Motor neuron (in vitro differentiated cells): ENCODE results near the gene FASTK. TPM values are rescaled to one million over a fixed set of nuclear protein-coding genes. Genes with fewer than 3 reads are reported as not detected.
"Not testable (repeated sequence)": the region's sequence is repeated elsewhere in the genome, so short reads cannot be mapped to it uniquely, and the experiment has no call there.

Source experiments
- ATAC-seq, 8 experiments: fragments of 200-7000 bp; cut with Tn5 transposase; replicated peaks in 6 of 8; 2 replicates each; pipeline ENCODE4 v1.8.0; 2021; ENCODE audit warnings: mild to moderate bottlenecking in 8 of 8, moderate library complexity in 8 of 8
- H3K27ac ChIP-seq, 2 donors: fragments of 250-450 bp; sonication (Bioruptor Pico); 2 replicates each; pipeline ENCODE4 v1.9.0; 2021; ENCODE audit warnings: antibody characterized with exemption in 2 of 2, mild to moderate bottlenecking in 2 of 2, moderate library complexity in 1 of 2
- H3K4me1 ChIP-seq, 2 donors: fragments of 250-450 bp; sonication (Bioruptor Pico); replicated peaks in 1 of 2; 2 replicates each; pipeline ENCODE4 v1.6.1; 2021; ENCODE audit warnings: antibody characterized with exemption in 2 of 2, mild to moderate bottlenecking in 2 of 2, moderate library complexity in 1 of 2
- H3K4me3 ChIP-seq, 5 donors: fragments of 250-450 bp; sonication (Bioruptor Pico); 2 replicates each; pipeline ENCODE4 v1.9.0; 2021; ENCODE audit warnings: antibody characterized with exemption in 5 of 5, mild to moderate bottlenecking in 5 of 5, moderate library complexity in 4 of 5
- WGBS, 10 experiments: fragments of 450-650 bp; shearing (Covaris generic); methylation state at CpG; one replicate each; pipeline ENCODE4 v1.0.0; 2022; 5-methylcytosine and 5-hydroxymethylcytosine counted together
- in situ Hi-C, 9 experiments: fragments of 400-800 bp; cut with MboI; loops; one replicate each; pipeline ENCODE4 v1.15.0; 2021; ENCODE audit warnings: low sequenced_read_pairs in 9 of 9, low pct_unique_long_range_greater_than_20kb in 2 of 9; ENCODE audit not compliant: unreplicated experiment in 9 of 9
- total RNA-seq, 8 experiments: library from RNA; unstranded; fragments of 300-600 nt; gene quantifications; 2 replicates each; pipeline versions ENCODE4 v1.2.3 to v1.2.4, GENCODE V29; 2022

Gene FASTK
- total RNA-seq, 8 experiments from 2014 or later: 33.5 to 79.4 (median 59.9) TPM

DNA sequence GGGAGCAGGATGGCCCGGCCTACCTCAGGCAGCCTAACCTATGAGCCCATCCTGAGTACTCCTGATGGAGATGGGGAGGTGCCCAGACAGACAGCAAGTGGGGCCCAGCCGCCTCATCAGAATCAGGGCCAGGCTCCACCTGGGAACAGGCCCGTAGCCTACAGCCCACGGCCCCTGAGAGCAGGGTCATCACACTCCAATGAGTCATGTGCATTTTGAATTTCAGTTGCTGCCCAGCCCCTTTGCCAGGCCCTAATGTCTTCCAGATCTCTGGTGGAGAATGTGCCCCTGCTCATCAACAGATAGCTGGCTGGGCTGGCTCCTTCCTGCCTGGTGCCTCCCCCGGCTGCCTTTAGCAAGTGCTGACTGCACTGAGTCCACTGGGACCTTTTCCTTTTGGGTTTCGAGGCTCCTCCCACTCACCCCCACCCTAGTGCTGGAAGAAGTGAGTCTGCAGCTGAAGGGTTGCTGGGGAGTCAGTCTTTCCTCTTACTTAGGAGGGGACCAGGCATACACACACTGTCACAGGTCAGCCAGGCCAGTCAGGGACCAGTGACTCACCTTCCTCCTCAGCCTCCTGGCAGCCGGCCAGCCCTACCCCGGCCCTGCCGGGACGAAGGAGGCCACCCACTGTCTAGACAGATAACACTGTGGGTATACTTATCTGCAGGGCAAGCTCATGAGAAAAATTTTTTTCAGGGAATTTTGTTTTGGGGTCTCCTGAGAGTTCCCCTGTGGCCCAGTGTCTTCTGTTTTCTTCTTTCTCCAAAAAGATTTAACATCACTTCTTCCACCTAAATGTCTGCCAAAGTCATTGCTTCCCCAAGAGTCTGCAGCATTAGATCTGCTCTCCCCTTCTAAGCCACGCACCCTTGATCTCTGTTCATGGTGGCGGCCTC, 41.4 kb downstream of the FASTK start:
- H3K4me1 ChIP-seq: peaks cover 0 to 13% of the 10 kb centered on the region in 2 donors
- peak; percentile 87 to 92 (median 91) for ATAC-seq
- in situ Hi-C loops: no loop called here
- H3K4me3 ChIP-seq: no peak overlapping the region
- 0 to 80% (median 48%) methylated on average over 1 to 9 of the region's 12 CpGs; no CpG with 5 or more reads in 4 of the 10 experiments for WGBS, 10 experiments
- peak overlapping the region in 1 of 2 donors; percentile 76 for H3K27ac ChIP-seq

DNA sequence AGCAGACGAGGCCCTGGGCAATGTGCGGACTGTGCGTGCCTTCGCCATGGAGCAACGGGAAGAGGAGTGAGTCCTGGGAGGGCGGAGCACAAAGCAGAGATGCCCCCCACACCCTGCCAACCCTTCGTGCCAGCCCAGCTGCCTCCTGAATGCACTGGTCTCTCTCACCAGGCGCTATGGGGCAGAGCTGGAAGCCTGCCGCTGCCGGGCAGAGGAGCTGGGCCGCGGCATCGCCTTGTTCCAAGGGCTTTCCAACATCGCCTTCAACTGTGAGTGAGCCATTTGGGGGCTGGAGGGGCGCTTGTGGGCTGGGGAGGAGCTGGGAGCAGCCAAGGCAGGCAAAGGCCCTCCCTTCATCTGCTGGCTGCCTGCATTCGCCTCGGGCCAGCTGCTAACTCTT, 44.7 kb downstream of the FASTK start:
- Histone ChIP-seq H3K4me3 (no peak overlapping the region), H3K4me1 (peaks cover 0 to 13% of the 10 kb centered on the region in 2 donors), H3K27ac (no peak overlapping the region)
- ATAC-seq: no peak
- in situ Hi-C loops: no loop called here
- 85 to 90% methylated on average over 2 to 9 of the region's 17 CpGs; no CpG with 5 or more reads in 8 of the 10 experiments for WGBS, 10 experiments

DNA sequence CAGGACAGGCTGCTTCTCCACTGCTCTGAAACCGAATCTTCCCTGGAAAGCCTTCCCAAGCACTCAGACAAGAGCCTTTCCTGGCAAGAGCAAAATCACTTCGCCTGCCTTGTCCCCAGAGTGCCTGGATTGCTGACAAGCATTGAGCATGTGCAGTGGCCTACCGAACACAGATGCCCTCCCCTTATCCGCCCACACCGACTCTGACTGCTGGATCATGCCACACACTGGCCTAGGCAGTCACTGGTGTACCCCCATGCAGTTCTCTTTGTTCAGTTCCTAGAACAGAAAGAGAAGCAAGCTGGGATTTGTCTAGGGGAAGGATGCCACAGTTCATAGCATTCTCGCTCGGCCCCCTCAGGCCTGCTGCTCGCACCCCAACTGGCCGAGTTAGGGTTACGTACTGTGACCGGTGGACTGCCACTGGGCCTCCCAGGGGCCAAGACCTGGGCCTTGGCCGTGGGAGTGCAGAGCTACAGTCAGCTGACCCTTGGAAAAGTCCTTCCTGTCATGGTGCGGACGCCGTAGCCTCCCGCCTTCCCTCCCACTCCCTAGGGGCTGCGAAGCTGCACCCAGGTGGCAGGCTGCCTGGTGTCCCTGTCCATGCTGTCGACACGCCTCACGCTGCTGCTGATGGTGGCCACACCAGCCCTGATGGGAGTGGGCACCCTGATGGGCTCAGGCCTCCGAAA, 45.4 kb downstream of the FASTK start:
- Histone ChIP-seq H3K27ac (no peak overlapping the region), H3K4me1 (peaks cover 0 to 13% of the 10 kb centered on the region in 2 donors), H3K4me3 (no peak overlapping the region)
- ATAC-seq: no peak
- WGBS, 10 experiments: 60 to 100% (median 83%) methylated on average over 1 to 3 of the region's 21 CpGs; no CpG with 5 or more reads in 5 of the 10 experiments
- in situ Hi-C loops: no loop called here

DNA sequence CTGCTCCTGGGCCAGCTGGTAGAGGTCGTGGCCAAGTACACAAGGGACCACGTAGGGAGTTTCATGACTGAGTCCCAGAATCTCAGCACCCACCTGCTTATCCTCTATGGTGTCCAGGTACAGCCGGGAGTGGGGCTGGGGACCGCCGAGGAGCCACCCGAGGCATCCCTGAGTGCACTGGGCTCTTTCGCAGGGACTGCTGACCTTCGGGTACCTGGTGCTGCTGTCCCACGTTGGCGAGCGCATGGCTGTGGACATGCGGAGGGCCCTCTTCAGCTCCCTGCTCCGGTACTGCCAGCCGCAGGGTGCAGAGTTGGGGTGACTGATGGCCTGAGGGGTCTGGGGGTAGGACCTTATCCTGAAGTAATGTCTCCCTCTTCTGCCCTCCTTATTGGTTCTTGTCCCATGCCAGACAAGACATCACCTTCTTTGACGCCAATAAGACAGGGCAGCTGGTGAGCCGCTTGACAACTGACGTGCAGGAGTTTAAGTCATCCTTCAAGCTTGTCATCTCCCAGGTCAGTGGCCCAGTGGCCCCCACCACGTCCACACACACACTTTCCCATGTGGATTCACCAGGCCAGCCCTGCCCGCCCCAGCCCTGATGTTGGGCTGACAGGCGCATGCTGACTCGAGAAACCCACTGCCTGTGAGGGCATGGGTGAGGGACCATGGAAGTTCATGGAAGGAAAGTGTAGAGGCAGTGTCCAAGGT, 46.1 kb downstream of the FASTK start:
- no peak overlapping the region for H3K27ac ChIP-seq
- peaks cover 0 to 11% of the 10 kb centered on the region in 2 donors for H3K4me1 ChIP-seq
- no peak for ATAC-seq
- no peak overlapping the region for H3K4me3 ChIP-seq
- in situ Hi-C loops: no loop called here
- 80 to 100% (median 88%) methylated on average over 1 to 12 of the region's 21 CpGs; no CpG with 5 or more reads in 3 of the 10 experiments for WGBS, 10 experiments

DNA sequence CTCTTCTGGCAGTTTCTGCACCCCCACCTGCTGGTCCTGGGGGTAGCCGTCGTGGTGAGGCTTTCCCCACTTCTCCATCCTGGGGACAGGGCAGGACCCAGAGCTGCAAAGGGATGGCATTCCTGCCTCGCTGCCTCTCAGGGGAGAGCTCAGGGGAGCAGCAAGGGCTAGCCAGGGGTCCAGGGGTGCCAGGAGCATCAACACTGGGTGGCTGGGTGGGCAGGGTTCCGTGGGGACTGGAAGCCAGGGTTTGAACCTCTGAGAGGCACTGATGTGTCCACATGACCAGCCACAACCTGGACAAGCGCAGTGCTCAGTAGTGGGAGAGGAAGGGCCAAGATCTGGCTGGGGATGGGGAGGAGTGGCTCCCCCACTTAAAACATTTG, 46.8 kb downstream of the FASTK start:
- in situ Hi-C loops: no loop called here
- H3K4me1 ChIP-seq: peaks cover 4 to 9% of the 10 kb centered on the region in 2 donors
- no peak for ATAC-seq
- H3K27ac ChIP-seq: no peak overlapping the region
- 40 to 100% (median 80%) methylated on average over 1 to 2 of the region's 5 CpGs; no CpG with 5 or more reads in 6 of the 10 experiments for WGBS, 10 experiments
- H3K4me3 ChIP-seq: no peak overlapping the region

DNA sequence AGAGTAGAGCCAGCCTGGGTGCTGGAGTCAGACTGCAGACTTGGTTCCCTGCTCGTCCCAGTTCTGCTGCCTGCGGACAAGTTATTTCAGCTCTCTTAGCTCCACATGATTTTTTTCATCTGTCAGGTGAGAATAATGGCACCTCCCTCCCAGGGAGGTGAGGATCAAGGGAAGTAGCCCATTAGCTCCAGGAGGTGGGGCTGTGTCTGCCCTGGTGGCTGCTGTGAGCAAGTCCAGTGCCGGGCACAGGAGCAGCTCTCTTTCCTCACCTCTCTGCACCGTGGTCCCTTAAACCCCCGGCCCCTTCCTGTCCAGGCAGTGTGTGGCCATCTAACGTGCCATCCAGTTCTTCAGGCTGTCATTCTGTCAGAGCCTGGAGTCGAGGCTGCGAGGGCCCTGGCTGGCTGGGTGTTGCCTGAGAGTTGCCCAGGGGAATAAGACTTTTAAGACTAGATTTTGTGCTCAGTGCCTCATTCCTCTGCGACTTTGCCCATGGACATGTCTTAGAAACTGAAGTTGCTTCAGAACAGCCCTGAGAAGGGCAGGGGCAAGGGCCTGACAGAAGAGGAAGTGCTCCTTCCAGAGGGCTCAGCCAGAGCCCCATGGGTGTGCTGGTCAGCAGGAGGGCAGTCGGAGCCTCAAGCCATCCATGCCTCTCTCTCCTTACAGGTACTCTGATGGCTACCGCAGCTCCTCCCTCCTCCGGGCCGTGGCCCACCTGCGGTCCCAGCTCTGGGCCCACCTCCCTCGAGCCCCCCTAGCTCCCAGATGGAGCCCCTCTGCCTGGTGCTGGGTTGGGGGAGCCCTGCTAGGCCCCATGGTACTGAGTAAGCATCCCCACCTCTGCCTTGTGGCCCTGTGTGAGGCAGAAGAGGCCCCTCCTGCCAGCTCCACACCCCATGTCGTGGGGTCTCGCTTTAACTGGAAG, 47.4 kb downstream of the FASTK start:
- Histone ChIP-seq H3K4me3 (no peak overlapping the region), H3K4me1 (peaks cover 4 to 6% of the 10 kb centered on the region in 2 donors), H3K27ac (no peak overlapping the region)
- no peak for ATAC-seq
- WGBS, 10 experiments: 75 to 100% (median 90%) methylated on average over 1 to 6 of the region's 17 CpGs; no CpG with 5 or more reads in 3 of the 10 experiments
- in situ Hi-C loops: no loop called here

DNA sequence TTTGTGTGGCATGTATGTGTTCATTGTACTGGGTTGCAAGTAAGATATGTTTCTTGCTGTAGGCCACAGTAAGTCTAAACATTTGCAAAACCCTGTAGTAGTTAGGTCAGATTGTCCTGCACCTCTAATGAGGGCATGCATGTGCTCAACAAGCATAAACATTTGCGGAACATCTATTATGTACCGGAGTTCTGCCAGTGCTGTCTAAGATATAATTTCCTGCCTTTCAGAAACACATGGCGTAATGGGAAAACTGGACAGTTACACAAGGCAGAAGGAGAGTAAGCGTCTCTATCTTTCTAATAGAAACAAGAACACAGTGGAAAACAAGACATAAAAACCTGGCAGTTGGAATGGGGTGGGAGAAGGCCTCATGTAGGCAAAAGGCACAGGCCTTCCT, 49.6 kb downstream of the FASTK start:
- H3K4me1 ChIP-seq: peaks cover 9 to 11% of the 10 kb centered on the region in 2 donors
- in situ Hi-C loops: no loop called here
- no peak overlapping the region for H3K4me3 ChIP-seq
- no peak for ATAC-seq
- 67 to 100% (median 94%) methylated on average over 2 to 4 of the region's 4 CpGs; no CpG with 5 or more reads in 1 of the 10 experiments for WGBS, 10 experiments
- H3K27ac ChIP-seq: no peak overlapping the region

DNA sequence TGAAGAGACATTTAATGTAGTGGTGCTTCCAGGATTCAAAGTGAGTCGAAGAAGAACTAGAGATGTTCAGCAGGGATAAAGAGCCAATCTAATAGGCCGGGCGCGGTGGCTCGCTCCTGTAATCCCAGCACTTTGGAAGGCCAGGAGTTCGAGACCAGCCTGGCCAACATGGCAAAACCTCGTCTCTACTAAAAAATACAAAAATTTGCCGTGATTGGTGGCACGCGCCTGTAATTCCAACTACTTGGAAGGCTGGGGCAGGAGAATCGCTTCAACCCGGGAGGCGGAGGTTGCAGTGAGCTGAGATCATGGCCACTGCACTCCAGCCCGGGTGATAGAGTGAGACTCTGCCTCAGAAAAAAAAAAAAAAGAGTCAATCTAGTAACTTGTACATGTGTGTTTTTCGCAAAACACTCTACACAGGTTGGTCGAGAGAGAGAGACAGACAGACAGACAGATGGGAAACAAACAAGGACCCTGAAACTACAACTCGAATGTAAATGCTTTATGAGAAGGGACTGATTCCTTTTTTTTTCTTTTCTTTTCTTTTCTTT, 51.6 kb downstream of the FASTK start:
- H3K4me3 ChIP-seq: peak overlapping the region; percentile 77 to 99 (median 89)
- WGBS, 10 experiments: 0 to 91% (median 48%) methylated on average over 1 to 17 of the region's 17 CpGs
- in situ Hi-C loops: no loop called here
- peak overlapping the region; percentile 86 to 87 for H3K27ac ChIP-seq
- H3K4me1 ChIP-seq: peaks cover 9 to 11% of the 10 kb centered on the region in 2 donors
- ATAC-seq: peak in 2 of 8 experiments; percentile 1 to 3

DNA sequence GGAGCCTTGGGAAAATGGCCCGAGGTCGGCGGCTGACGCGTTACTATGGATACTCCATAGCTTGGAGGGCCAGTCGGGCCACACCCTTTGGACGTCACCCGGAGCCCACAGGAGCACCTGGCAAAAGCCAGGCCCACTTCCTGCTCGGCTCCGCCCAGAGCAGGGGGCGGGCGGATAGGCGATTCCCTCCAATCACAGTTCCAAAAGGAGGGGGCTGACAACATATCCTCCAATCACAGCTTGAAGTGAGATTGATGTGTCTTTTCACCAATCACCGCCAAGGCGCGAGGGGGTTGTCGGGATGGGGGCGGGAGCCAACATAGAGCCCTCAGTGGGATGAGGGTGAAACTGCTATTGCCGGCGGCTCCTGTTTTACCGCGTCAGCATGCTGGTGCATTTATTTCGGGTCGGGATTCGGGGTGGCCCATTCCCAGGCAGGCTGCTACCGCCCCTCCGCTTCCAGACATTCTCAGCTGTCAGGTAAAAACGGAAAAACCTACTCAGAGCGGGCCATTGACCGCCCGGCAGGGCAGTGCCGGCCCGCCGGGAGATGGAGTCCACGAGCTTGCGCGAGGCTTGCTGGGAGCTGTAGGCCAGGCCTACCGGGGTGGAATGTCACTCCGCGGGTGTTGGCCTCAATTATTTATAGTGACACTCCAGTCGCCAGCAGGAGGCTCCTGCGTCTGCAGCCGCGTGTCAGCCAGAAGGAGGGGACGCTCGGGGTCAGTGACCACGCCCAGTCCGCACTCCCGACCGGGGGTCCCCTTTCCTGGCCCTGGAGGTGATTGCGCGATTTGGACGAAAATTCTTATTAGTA, 52.3 kb downstream of the FASTK start, which contains the start of gene ABCB8:
ABCB8 (plus strand) TSS at position 320 of the 817 bp plus-strand sequence; CDS start at position 386, 66 bp downstream.
- Histone ChIP-seq H3K4me1 (peaks cover 9 to 11% of the 10 kb centered on the region in 2 donors), H3K4me3 (peak within 1 kb of the TSS; percentile 77 to 99 (median 89)), H3K27ac (peak within 1 kb of the TSS; percentile 86 to 87)
- in situ Hi-C loops: no loop called here
- WGBS, 10 experiments: 0 to 20% (median 1%) methylated on average over 1 to 22 of the region's 53 CpGs; no CpG with 5 or more reads in 2 of the 10 experiments
- ATAC-seq: peak; percentile 86 to 95 (median 92)

DNA sequence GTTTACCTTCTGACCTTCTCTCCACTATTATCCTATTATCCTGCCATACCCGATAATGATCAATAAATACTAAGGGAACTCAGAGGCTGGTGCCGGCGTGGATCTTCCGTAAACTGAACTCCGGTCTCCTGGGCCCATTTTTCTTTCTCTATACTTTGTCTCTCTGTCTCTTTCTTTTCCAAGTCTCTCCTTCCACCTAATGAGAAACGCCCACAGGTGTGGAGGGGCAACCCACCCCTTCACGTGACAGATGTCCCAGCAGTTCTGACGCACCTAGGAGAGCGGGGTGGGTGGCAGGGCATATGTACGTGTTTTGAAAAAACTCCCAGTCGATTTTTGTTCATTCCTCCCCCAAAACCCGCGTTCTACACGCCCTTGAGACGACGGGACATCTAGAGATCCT, 52.9 kb downstream of the FASTK start:
- ATAC-seq, in situ Hi-C loops: not testable (repeated sequence)
- peaks cover 9 to 11% of the 10 kb centered on the region in 2 donors for H3K4me1 ChIP-seq
- H3K27ac ChIP-seq: peak overlapping the region; percentile 40 to 81
- peak overlapping the region; percentile 77 to 99 (median 89) for H3K4me3 ChIP-seq
- 0 to 22% (median 0%) methylated on average over 1 to 8 of the region's 16 CpGs; no CpG with 5 or more reads in 1 of the 10 experiments for WGBS, 10 experiments
